NCI-H524 (cell line): ENCODE data around the gene ALG12.

Experiments used
- DNase-seq, 2 experiments: peaks; one replicate each; lab custom pipeline; 2025; lab: John Stamatoyannopoulos, UW

The ALG12 gene

GRCh38 chr22:49929994-49930575 lies 11.8 kb upstream of the ALG12 start:
- peak in 1 of 2 experiments; percentile 39 for DNase-seq

GRCh38 chr22:49929211-49929979 lies 11.2 kb upstream of the ALG12 start:
- DNase-seq, result peak; percentile 18 to 47

GRCh38 chr22:49928555-49929210 lies 10.4 kb upstream of the ALG12 start:
- DNase-seq, result no peak

- DNase-seq, result no peak
These were observed 9.9 kb upstream of the ALG12 start for GRCh38 chr22:49928185-49928495.

- no peak for DNase-seq
These were observed 9.4 kb upstream of the ALG12 start for GRCh38 chr22:49927483-49928184.

GRCh38 chr22:49926916-49927315 lies 8.7 kb upstream of the ALG12 start:
- DNase-seq, result no peak

- no peak for DNase-seq
These were observed 7.4 kb upstream of the ALG12 start for GRCh38 chr22:49925525-49926128.

GRCh38 chr22:49924113-49924833 lies 6.0 kb upstream of the ALG12 start:
- DNase-seq, result no peak

GRCh38 chr22:49923445-49923844 lies 5.2 kb upstream of the ALG12 start:
- DNase-seq, result no peak

GRCh38 chr22:49922926-49923325 lies 4.7 kb upstream of the ALG12 start:
- DNase-seq, result no peak

GRCh38 chr22:49922484-49922883 lies 4.2 kb upstream of the ALG12 start:
- no peak for DNase-seq

- no peak for DNase-seq
These were observed 3.5 kb upstream of the ALG12 start for GRCh38 chr22:49921508-49922278.

- DNase-seq, result no peak
These were observed 2.6 kb upstream of the ALG12 start for GRCh38 chr22:49920859-49921258.

- DNase-seq, result peak in 1 of 2 experiments; percentile 16
These were observed 958 bp upstream of the ALG12 start for GRCh38 chr22:49918911-49919881.

- no peak for DNase-seq
These were observed 1.4 kb downstream of the ALG12 start for GRCh38 chr22:49916831-49917230.

GRCh38 chr22:49915610-49916009 lies 2.6 kb downstream of the ALG12 start:
- no peak for DNase-seq

- DNase-seq, result no peak
These were observed 4.0 kb downstream of the ALG12 start for GRCh38 chr22:49914256-49914655.

- no peak for DNase-seq
These were observed 4.8 kb downstream of the ALG12 start for GRCh38 chr22:49913446-49913845.

- DNase-seq, result no peak
These were observed 5.2 kb downstream of the ALG12 start for GRCh38 chr22:49913026-49913425.
